H1 (cell line): ENCODE results near the gene ZFYVE16. TPM values are rescaled to one million over a fixed set of nuclear protein-coding genes. Genes with fewer than 3 reads are reported as not detected.

ENCODE experiments used
- BACH1 ChIP-seq: IDR thresholded peaks from 2 replicates; pipeline ENCODE4 v1.6.1; 2012; ENCODE audit warnings: low read length, improper control_type of control experiment
- CEBPB ChIP-seq: IDR thresholded peaks from 2 replicates; pipeline ENCODE4 v1.6.1; 2012; ENCODE audit warnings: low read depth, low read length
- CHD7 ChIP-seq: fragments of 300-600 bp; sonication (generic); IDR thresholded peaks from 2 replicates; pipeline ENCODE4 v1.7.1; 2012; ENCODE audit warnings: low read length, moderate library complexity, mild to moderate bottlenecking, inconsistent platforms; ENCODE audit not compliant: insufficient replicate concordance
- EZH2 ChIP-seq: fragments of 200-600 bp; sonication (generic); IDR thresholded peaks from 2 replicates; pipeline ENCODE4 v1.7.1; 2012; ENCODE audit warnings: low read depth, mild to moderate bottlenecking, moderate library complexity, low read length, inconsistent platforms; ENCODE audit not compliant: severe bottlenecking
- GABPA ChIP-seq: IDR thresholded peaks from 2 replicates; pipeline ENCODE4 v1.6.1; 2011; ENCODE audit warnings: mild to moderate bottlenecking, low read length, moderate library complexity, borderline replicate concordance; ENCODE audit not compliant: insufficient read depth
- NANOG ChIP-seq: IDR thresholded peaks from 2 replicates; pipeline ENCODE4 v1.6.1; 2011; ENCODE audit warnings: low read length, low read depth, mild to moderate bottlenecking, inconsistent platforms; ENCODE audit not compliant: insufficient read depth, poor library complexity, severe bottlenecking
- POU5F1 ChIP-seq: IDR thresholded peaks from 2 replicates; pipeline ENCODE4 v1.6.1; 2011; ENCODE audit warnings: low read depth, mild to moderate bottlenecking, low read length, moderate library complexity
- RFX5 ChIP-seq: IDR thresholded peaks from 2 replicates; pipeline ENCODE4 v1.6.1; 2011; ENCODE audit warnings: low read depth, low read length, improper control_type of control experiment, borderline replicate concordance
- SIX5 ChIP-seq: IDR thresholded peaks from 2 replicates; pipeline ENCODE4 v1.6.1; 2011; ENCODE audit warnings: mild to moderate bottlenecking, low read depth, low read length
- SP4 ChIP-seq: IDR thresholded peaks from 2 replicates; pipeline ENCODE4 v1.6.1; 2012; ENCODE audit warnings: low read length, inconsistent platforms
- SUZ12 ChIP-seq: fragments of 200-600 bp; sonication (generic); IDR thresholded peaks from 2 replicates; pipeline ENCODE4 v1.6.1; 2012; ENCODE audit warnings: mild to moderate bottlenecking, inconsistent platforms, low read length, moderate library complexity, mixed read lengths
- TAF1 ChIP-seq: IDR thresholded peaks from 2 replicates; pipeline ENCODE4 v1.6.1; 2011; ENCODE audit warnings: mild to moderate bottlenecking, low read depth, low read length
- TCF12 ChIP-seq: IDR thresholded peaks from 2 replicates; pipeline ENCODE4 v1.6.1; 2011; ENCODE audit warnings: low read depth, mild to moderate bottlenecking, low read length
- polyA plus RNA-seq, 7 experiments: library from polyadenylated mRNA; depleted of rRNA in 3 of 7; stranded (reverse) in 5 of 7; unstranded in 2 of 7; fragments of >200 nt in 5 of 7; fragments of 200-250 nt in 2 of 7; gene quantifications; 1 replicate in 5 of 7; 2 replicates in 1 of 7; 4 replicates in 1 of 7; pipeline versions ENCODE4 v1.2.1 to v1.2.3, GENCODE V29; 2011 to 2013; ENCODE audit warnings: missing spikeins in 2 of 7, mixed read lengths in 2 of 7
- total RNA-seq: library from RNA; stranded (reverse); fragmentation: NEBNext Ultra II Directional; extraction: Animal tissue kit (Norgen Biotek cat#: 25700); gene quantifications from 2 replicates; pipeline ENCODE4 v1.2.1, GENCODE V29; 2021

ZFYVE16 gene
- total and polyA plus RNA-seq, 2 of the 8 experiments (the other 6 are each of a cell fraction or from before 2014, with no cell fraction given), result 3.6 to 24.2 TPM

- TF ChIP-seq CHD7 (no peak), GABPA (no peak), TCF12 (no peak), EZH2 (no peak), SUZ12 (no peak), SP4 (no peak), RFX5 (no peak), TAF1 (no peak), SIX5 (no peak), NANOG (no peak), BACH1 (no peak), POU5F1 (no peak), CEBPB (no peak)
Measured at GRCh38 chr5:80453366-80453765, 45.5 kb downstream of the ZFYVE16 start (continued).
